ENCODE measurements around the gene SORCS1.

- TF ChIP-seq, protein P1, sequence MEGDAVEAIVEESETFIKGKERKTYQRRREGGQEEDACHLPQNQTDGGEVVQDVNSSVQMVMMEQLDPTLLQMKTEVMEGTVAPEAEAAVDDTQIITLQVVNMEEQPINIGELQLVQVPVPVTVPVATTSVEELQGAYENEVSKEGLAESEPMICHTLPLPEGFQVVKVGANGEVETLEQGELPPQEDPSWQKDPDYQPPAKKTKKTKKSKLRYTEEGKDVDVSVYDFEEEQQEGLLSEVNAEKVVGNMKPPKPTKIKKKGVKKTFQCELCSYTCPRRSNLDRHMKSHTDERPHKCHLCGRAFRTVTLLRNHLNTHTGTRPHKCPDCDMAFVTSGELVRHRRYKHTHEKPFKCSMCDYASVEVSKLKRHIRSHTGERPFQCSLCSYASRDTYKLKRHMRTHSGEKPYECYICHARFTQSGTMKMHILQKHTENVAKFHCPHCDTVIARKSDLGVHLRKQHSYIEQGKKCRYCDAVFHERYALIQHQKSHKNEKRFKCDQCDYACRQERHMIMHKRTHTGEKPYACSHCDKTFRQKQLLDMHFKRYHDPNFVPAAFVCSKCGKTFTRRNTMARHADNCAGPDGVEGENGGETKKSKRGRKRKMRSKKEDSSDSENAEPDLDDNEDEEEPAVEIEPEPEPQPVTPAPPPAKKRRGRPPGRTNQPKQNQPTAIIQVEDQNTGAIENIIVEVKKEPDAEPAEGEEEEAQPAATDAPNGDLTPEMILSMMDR (IDR thresholded peaks at IDR 0.05) = no peak
- TF ChIP-seq POLR2A (IDR thresholded peaks at IDR 0.05) = no peak
Measured at GRCh38 chr10:106877574-106877973, 286.9 kb downstream of the SORCS1 start.

Measured in prostate gland (tissue), 2 donors.